ENCODE data around the gene ACVRL1. TPM values are rescaled to one million over a fixed set of nuclear protein-coding genes. Genes with fewer than 3 reads are reported as not detected.

ACVRL1 gene
- polyA plus RNA-seq, 1 donor: 28.2 TPM

GRCh38 chr12:51897181-51897580 lies 10.1 kb upstream of the ACVRL1 start:
- DNase-seq: no peak

DNA sequence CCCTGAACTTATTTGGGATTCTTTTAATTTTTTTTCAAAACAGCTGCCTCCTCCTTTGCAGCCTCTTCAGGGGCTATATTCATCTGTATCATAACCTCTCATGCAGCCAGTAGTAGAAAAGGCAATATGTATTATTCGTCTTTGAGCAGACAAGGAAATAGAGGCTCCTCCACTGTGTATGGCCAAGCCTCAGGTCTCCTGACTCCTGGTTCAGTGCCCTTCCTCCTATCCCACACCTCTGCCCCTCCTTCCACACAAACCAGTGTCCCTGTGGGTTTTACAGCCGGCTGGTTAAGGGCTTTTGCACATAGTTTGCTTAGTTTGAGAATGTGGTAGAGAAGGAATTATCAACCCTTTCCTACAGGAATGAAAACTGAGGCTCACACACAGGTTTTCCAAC lies 8.8 kb upstream of the ACVRL1 start:
- DNase-seq: no peak

DNA sequence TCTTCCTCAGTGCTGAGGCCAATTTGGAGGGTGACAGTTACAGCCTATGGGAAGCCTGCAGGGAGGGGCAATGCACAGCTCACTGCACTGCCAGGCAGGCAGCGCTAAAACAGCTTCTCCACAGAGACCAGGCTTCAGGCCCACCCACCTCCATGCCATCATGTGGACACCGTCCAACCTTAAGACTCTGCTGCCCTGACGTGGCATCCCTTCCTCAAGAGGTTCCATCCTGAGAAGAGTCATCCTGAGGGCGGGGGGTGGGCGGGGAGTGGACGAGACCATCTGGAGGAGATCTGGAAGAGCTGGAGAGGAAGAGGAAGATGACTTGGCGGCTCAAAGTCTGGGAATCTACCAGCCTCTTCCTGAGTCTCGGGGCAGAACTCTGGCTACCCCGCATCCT lies 8.4 kb upstream of the ACVRL1 start:
- DNase-seq: no peak

DNA sequence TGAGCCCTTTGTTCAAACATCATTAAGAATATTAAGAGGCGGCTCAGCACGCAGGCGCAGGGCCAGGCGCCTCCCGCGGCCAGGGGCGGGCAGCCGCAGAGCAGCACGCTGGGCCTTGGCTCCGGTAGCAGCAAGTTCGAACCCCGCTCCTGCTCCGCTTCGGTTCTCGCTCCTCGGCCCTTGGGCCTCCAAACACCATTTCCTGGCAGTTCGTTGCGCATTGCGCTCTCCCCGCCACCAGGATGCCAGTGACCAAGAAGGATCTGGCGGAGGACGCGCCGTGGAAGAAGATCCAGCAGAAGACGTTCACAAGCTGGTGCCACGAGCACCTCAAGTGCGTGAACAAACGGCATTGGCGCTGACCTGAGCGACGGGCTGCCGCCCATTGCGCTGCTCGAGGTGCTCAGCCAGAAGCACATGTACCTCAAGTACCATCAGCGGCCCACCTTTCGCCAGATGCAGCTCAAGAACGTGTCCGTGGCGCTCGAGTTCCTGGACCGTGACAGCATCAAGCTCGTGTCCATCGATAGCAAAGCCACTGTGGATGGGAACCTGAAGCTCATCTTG lies 6.9 kb upstream of the ACVRL1 start:
- DNase-seq: no peak

- no peak for DNase-seq
Observed at GRCh38 chr12:51901121-51901817, 6.0 kb upstream of the ACVRL1 start.

DNA sequence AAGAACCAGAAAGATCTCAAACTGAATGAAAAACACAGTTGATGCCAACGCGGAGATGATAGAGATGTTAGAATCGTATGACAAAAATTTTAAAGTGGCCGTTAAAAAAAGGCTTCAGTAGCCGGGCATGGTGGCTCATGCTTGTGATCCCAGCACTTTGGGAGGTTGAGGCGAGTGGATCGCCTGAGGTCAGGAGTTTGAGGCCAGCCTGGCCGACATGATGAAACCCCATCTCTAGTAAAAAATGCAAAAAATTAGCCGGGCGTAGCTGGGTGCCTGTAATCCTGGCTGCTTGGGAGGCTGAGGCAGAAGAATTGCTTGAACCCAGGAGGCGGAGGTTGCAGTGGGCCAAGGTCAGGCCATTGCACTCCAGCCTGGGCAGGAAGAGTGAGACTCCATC lies 5.4 kb upstream of the ACVRL1 start:
- DNase-seq: no peak

- DNase-seq: no peak
Observed at GRCh38 chr12:51904951-51905470, 2.3 kb upstream of the ACVRL1 start.

GRCh38 chr12:51905471-51906429 lies 1.6 kb upstream of the ACVRL1 start:
- DNase-seq: no peak

DNA sequence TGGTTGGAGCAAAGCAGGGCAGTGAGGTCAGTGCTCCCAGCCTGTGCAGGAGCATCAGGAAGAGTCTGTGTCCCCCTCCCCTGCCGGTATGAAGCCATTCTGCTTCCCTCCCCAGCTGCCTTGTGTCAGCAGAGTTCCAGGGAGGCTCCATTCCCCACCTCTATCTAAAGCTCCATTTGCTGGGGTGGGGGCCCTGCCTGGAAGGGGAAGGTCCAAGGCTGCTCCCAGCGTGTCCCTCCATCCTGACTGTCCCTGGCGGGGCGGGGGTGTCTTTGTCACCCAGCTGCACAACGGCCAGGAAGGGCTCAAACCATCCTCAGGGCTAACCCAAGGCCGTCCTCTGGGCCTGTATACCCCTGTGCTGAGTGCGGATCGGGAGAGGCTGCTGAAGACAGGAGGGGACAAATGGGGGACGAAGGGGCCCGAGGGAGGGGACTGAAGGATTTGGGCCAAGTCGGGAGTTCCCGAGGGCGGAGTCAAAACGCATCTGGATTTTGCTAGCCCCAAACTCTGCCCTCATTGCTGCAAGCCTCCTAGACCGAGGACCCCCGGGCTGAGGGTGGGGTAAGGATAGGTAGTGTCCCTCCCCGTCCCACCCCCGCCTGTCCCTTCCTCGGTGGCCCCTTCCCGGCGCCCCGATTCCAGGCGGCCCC lies 748 bp upstream of the ACVRL1 start:
- no peak for DNase-seq

- no peak for DNase-seq
Observed at GRCh38 chr12:51907856-51908425, 637 bp downstream of the ACVRL1 start.

- no peak for DNase-seq
Observed at GRCh38 chr12:51908876-51909592, 1.7 kb downstream of the ACVRL1 start.

- DNase-seq: no peak
Observed at GRCh38 chr12:51910168-51910567, 2.9 kb downstream of the ACVRL1 start.

GRCh38 chr12:51910691-51911090 lies 3.4 kb downstream of the ACVRL1 start:
- no peak for DNase-seq

DNA sequence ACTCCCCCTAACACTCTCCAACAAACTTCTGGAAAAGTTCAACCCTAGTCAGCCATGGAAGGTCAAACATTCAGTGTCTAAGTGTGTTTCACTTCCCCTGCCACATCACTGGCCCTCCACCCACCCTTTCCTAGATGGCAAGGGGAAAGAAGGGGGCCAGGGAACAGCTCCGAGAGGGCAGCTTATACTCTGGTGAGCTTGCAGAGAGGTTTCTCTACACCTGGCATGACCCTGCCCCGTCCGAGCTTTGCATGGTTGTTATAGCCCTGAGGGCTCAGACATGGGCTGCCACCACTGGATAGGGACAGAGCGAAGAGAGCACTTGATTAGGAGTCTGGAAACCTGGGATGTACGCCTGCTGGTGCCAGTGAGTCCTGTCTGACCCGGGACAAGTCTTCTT lies 4.0 kb downstream of the ACVRL1 start:
- no peak for DNase-seq

GRCh38 chr12:51911788-51912711 lies 4.7 kb downstream of the ACVRL1 start:
- no peak for DNase-seq

DNA sequence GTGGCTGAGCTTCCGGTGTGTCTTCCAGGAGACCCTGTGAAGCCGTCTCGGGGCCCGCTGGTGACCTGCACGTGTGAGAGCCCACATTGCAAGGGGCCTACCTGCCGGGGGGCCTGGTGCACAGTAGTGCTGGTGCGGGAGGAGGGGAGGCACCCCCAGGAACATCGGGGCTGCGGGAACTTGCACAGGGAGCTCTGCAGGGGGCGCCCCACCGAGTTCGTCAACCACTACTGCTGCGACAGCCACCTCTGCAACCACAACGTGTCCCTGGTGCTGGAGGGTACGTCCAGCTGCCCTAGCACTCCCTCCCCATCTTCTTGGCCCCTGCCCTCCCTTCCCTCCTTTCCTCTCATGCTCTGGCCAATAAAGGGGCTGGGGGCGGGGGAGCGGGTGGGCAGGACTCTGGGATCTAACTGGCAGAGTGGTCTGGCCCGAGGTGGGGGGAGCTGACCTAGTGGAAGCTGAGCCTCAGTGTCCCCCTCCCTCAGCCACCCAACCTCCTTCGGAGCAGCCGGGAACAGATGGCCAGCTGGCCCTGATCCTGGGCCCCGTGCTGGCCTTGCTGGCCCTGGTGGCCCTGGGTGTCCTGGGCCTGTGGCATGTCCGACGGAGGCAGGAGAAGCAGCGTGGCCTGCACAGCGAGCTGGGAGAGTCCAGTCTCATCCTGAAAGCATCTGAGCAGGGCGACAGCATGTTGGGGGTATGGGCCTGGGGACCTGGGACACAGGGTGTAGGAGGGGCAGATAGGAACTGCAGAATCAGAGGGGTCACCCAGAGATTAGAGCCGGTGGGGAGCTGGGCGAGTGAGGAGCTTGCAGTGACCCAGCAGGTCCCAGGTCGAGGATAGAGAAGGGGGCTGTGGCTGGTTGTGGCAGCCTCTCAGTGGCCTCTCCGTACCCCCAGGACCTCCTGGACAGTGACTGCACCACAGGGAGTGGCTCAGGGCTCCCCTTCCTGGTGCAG lies 6.0 kb downstream of the ACVRL1 start:
- no peak for DNase-seq

GRCh38 chr12:51914034-51914923 lies 7.0 kb downstream of the ACVRL1 start:
- DNase-seq: no peak
